Ishikawa (cell line): ENCODE measurements around the gene KIF13A.

Source experiments
- CEBPB ChIP-seq: IDR thresholded peaks from 2 replicates; pipeline ENCODE4 v1.6.1; 2012
- EP300 ChIP-seq: IDR thresholded peaks from 2 replicates; pipeline ENCODE4 v1.6.1; 2012; ENCODE audit warnings: borderline replicate concordance
- NFIC ChIP-seq: IDR thresholded peaks from 2 replicates; pipeline ENCODE4 v1.6.1; 2012
- RAD21 ChIP-seq: IDR thresholded peaks from 2 replicates; pipeline ENCODE4 v1.6.1; 2012; ENCODE audit warnings: low read depth
- TAF1 ChIP-seq: IDR thresholded peaks from 2 replicates; pipeline ENCODE4 v1.6.1; 2012; ENCODE audit warnings: low read depth, mild to moderate bottlenecking
- TCF12 ChIP-seq: IDR thresholded peaks from 2 replicates; pipeline ENCODE4 v1.6.1; 2012; ENCODE audit warnings: low read depth
- YY1 ChIP-seq: IDR thresholded peaks from 2 replicates; pipeline ENCODE4 v1.6.1; 2012; ENCODE audit warnings: low read depth
- ZBTB7A ChIP-seq: IDR thresholded peaks from 2 replicates; pipeline ENCODE4 v1.6.1; 2012; ENCODE audit warnings: low read depth
- TF ChIP-seq, protein P1 (sequence below): IDR thresholded peaks from 2 replicates; pipeline ENCODE4 v1.6.1; 2012
- TF ChIP-seq, protein P2 (sequence below): IDR thresholded peaks from 2 replicates; pipeline ENCODE4 v1.6.1; 2012; ENCODE audit warnings: low read depth, mild to moderate bottlenecking
- TF ChIP-seq, protein P3 (sequence below): IDR thresholded peaks from 2 replicates; pipeline ENCODE4 v1.6.1; 2012

DNA sequence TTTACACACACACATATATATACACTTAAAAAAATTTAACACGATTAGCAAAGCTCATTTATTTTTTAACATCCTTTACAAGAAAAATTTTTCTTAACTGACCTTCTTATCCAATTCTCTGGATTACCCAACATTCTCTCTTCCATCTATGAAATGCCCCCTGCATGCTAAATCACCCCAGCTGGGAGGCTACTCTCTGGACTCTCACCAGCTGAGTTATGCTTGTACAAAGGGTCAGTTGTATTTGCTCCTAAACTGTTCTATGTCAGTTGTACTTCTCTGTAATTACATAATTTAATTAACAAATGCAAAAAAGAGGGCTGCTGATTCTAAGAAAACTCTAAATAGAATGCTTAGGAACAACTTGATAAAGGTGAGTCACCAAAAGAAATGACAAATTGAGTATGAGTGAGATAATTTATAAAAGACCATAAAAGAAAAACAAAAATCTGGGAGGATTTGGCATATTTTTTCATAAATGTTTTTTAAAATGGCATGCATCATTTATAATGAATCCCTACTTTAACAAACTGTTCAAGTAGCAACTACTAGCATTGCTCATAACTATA lies 120.5 kb downstream of the KIF13A start:
- no peak for TF ChIP-seq EP300
- TF ChIP-seq, protein P1, sequence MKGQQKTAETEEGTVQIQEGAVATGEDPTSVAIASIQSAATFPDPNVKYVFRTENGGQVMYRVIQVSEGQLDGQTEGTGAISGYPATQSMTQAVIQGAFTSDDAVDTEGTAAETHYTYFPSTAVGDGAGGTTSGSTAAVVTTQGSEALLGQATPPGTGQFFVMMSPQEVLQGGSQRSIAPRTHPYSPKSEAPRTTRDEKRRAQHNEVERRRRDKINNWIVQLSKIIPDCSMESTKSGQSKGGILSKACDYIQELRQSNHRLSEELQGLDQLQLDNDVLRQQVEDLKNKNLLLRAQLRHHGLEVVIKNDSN: no peak
- TF ChIP-seq, protein P2, sequence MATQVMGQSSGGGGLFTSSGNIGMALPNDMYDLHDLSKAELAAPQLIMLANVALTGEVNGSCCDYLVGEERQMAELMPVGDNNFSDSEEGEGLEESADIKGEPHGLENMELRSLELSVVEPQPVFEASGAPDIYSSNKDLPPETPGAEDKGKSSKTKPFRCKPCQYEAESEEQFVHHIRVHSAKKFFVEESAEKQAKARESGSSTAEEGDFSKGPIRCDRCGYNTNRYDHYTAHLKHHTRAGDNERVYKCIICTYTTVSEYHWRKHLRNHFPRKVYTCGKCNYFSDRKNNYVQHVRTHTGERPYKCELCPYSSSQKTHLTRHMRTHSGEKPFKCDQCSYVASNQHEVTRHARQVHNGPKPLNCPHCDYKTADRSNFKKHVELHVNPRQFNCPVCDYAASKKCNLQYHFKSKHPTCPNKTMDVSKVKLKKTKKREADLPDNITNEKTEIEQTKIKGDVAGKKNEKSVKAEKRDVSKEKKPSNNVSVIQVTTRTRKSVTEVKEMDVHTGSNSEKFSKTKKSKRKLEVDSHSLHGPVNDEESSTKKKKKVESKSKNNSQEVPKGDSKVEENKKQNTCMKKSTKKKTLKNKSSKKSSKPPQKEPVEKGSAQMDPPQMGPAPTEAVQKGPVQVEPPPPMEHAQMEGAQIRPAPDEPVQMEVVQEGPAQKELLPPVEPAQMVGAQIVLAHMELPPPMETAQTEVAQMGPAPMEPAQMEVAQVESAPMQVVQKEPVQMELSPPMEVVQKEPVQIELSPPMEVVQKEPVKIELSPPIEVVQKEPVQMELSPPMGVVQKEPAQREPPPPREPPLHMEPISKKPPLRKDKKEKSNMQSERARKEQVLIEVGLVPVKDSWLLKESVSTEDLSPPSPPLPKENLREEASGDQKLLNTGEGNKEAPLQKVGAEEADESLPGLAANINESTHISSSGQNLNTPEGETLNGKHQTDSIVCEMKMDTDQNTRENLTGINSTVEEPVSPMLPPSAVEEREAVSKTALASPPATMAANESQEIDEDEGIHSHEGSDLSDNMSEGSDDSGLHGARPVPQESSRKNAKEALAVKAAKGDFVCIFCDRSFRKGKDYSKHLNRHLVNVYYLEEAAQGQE: no peak
- TF ChIP-seq TCF12: no peak
- no peak for TF ChIP-seq NFIC
- no peak for TF ChIP-seq CEBPB
- TF ChIP-seq, protein P3, sequence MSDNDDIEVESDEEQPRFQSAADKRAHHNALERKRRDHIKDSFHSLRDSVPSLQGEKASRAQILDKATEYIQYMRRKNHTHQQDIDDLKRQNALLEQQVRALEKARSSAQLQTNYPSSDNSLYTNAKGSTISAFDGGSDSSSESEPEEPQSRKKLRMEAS: no peak
- TF ChIP-seq RAD21: no peak
- no peak for TF ChIP-seq YY1
- TF ChIP-seq TAF1: no peak
- no peak for TF ChIP-seq ZBTB7A
